ENCODE results near the gene KCTD10. TPM values are rescaled to one million over a fixed set of nuclear protein-coding genes. Genes with fewer than 3 reads are reported as not detected.

KCTD10 gene
- total RNA-seq, 4 donors from 2014 or later: 58.6 to 77.7 (median 67.2) TPM

DNA sequence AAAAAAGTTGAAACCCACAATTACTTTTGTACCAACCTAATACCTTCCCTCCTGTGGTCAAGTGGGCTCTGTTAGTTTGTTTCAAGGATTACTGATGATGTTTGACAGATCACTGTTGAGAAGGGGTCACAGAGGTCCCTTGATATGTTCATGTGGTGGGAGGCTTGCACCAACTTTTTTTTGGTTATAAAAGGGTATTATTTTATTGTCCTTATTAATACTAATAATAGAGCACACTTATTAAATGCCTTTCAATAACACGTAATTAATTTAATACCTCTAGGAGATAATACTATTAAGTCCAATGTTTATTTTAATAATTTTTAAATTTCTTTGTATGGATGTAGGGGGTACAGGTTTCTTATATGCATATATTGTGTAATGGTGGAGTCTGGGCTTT is 4.8 kb upstream of the KCTD10 start:
- no peak for TF ChIP-seq POLR2A (IDR thresholded peaks at IDR 0.05)
- no peak for TF ChIP-seq EP300 (IDR thresholded peaks at IDR 0.05)
- TF ChIP-seq, protein P1, sequence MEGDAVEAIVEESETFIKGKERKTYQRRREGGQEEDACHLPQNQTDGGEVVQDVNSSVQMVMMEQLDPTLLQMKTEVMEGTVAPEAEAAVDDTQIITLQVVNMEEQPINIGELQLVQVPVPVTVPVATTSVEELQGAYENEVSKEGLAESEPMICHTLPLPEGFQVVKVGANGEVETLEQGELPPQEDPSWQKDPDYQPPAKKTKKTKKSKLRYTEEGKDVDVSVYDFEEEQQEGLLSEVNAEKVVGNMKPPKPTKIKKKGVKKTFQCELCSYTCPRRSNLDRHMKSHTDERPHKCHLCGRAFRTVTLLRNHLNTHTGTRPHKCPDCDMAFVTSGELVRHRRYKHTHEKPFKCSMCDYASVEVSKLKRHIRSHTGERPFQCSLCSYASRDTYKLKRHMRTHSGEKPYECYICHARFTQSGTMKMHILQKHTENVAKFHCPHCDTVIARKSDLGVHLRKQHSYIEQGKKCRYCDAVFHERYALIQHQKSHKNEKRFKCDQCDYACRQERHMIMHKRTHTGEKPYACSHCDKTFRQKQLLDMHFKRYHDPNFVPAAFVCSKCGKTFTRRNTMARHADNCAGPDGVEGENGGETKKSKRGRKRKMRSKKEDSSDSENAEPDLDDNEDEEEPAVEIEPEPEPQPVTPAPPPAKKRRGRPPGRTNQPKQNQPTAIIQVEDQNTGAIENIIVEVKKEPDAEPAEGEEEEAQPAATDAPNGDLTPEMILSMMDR (IDR thresholded peaks at IDR 0.05): no peak
- WGBS, 2 donors: 92 to 95% methylated on average over 1 of the region's 1 CpG
- Histone ChIP-seq H3K4me3 (no peak overlapping the region), H3K27ac (no peak overlapping the region), H3K36me3 (peaks cover 0 to 43% (median 31%) of the 10 kb centered on the region in 3 donors), H3K9me3 (no peaks in the 10 kb centered on the region), H3K27me3 (no peaks in the 10 kb centered on the region), H3K4me1 (peaks cover 5 to 23% (median 14%) of the 10 kb centered on the region in 4 donors)
- DNase-seq (ENCODE audit: low spot score in 2 of 2): no peak

DNA sequence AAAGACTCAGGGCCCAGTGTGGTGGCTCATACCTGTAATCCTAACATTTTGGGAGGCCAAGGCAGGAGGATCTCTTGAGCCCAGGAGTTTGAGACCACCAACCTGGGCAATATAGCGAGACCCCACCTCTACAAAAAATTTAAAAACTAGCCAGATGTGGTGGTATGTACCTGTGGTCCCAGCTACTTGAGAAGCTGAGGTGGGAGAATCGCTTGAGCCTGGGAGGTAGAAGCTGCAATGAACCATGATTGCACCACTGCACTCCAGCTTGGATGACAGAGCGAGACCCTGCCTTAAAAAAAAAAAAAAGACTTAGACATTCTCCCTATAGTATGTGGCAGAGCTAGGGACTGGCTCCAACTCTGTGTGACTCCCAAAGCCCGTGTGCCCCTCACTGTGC is 3.3 kb upstream of the KCTD10 start:
- 92 to 97% methylated on average over 4 of the region's 4 CpGs for WGBS, 2 donors
- peaks cover 0 to 28% (median 18%) of the 10 kb centered on the region in 3 donors for H3K36me3 ChIP-seq
- no peak for DNase-seq (ENCODE audit: low spot score in 2 of 2)
- no peak overlapping the region for H3K27ac ChIP-seq
- H3K9me3 ChIP-seq: no peaks in the 10 kb centered on the region
- TF ChIP-seq POLR2A (IDR thresholded peaks at IDR 0.05) (no peak), EP300 (IDR thresholded peaks at IDR 0.05) (no peak)
- TF ChIP-seq, protein P1 (IDR thresholded peaks at IDR 0.05): no peak
- H3K4me1 ChIP-seq: peaks cover 5 to 37% (median 25%) of the 10 kb centered on the region in 4 donors
- H3K27me3 ChIP-seq: no peaks in the 10 kb centered on the region
- H3K4me3 ChIP-seq: no peak overlapping the region

DNA sequence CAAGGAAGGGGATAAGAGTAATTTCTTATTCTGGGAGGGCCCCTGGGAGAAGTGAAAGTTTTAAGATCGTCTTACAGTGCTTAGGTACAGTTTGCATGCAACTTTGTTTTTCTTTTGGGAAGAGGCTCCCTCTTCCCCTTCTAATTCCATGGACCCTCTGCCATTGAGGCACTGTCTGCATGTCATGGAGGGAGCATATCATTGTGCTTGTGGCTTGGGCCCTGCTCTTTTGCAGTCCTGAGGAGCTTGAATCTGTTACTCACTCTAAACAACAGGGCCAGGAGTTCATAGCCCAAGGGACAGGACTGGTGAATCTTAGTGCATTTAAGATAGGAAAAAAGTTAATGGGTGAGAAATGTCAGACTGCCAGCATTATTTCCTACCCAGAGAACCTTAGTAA is 2.7 kb upstream of the KCTD10 start:
- TF ChIP-seq EP300 (IDR thresholded peaks at IDR 0.05) (no peak), POLR2A (IDR thresholded peaks at IDR 0.05) (no peak)
- TF ChIP-seq, protein P1 (IDR thresholded peaks at IDR 0.05): no peak
- 41 to 63% methylated on average over 1 of the region's 1 CpG for WGBS, 2 donors
- DNase-seq (ENCODE audit: low spot score in 2 of 2): no peak
- Histone ChIP-seq H3K36me3 (peaks cover 0 to 22% (median 13%) of the 10 kb centered on the region in 3 donors), H3K27me3 (no peaks in the 10 kb centered on the region), H3K27ac (no peak overlapping the region), H3K9me3 (no peaks in the 10 kb centered on the region), H3K4me1 (peaks cover 5 to 43% (median 28%) of the 10 kb centered on the region in 4 donors), H3K4me3 (no peak overlapping the region)

DNA sequence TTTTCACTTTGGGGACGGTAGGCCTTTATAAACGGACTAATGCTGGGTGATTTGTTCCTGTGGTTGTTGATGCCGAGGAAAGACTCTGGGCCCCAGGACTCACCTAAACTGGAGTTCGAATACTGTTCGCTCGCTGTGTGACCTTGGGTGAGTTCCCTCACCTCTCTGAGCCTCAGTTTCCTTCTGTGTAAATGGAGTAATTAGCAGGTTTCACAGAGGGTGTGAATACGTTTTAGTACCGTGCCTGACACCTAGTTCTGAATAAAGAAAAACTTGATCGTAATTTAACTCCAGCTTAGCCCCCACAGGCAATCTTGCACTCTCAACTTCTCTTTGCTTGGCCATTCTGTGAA is 839 bp upstream of the KCTD10 start:
- H3K4me1 ChIP-seq: peaks cover 5 to 60% (median 29%) of the 10 kb centered on the region in 4 donors
- 4 to 8% methylated on average over 9 of the region's 9 CpGs for WGBS, 2 donors
- H3K36me3 ChIP-seq: peaks cover 0 to 3% (median 0%) of the 10 kb centered on the region in 3 donors
- no peak for DNase-seq (ENCODE audit: low spot score in 2 of 2)
- no peaks in the 10 kb centered on the region for H3K9me3 ChIP-seq
- H3K27ac ChIP-seq: peak overlapping the region; percentile 91 to 98 (median 96)
- no peaks in the 10 kb centered on the region for H3K27me3 ChIP-seq
- TF ChIP-seq EP300 (IDR thresholded peaks at IDR 0.05) (no peak), POLR2A (IDR thresholded peaks at IDR 0.05) (no peak)
- H3K4me3 ChIP-seq: peak overlapping the region; percentile 68 to 95 (median 92)

DNA sequence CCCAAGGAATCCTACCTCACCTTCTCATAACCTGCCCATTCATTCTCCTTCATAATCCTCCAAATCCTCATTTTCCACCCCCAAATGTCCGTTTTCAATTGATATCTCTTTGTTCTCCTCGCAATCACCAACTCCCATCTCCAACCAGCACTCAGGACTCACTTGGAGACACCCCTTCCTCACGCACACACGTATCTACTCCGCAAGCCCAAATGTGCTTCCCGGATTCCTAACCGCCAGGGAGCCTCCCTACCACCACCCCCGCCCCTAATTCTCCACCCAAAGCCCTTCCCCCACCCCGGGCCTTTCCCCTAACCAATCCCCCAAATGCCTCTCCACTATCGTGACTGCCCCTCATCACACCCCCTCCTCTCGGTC is 304 bp downstream of the KCTD10 start:
- Histone ChIP-seq H3K9me3 (no peaks in the 10 kb centered on the region), H3K36me3 (peaks cover 0 to 3% (median 0%) of the 10 kb centered on the region in 3 donors), H3K27ac (peak overlapping the region; percentile 91 to 98 (median 96)), H3K4me1 (peaks cover 5 to 71% (median 29%) of the 10 kb centered on the region in 4 donors), H3K27me3 (no peaks in the 10 kb centered on the region), H3K4me3 (peak overlapping the region; percentile 68 to 95 (median 92))
- no peak for TF ChIP-seq POLR2A (IDR thresholded peaks at IDR 0.05)
- TF ChIP-seq, protein P1 (IDR thresholded peaks at IDR 0.05): no peak
- no peak for TF ChIP-seq EP300 (IDR thresholded peaks at IDR 0.05)
- no peak for DNase-seq (ENCODE audit: low spot score in 2 of 2)
- 0 to 1% methylated on average over 11 of the region's 11 CpGs for WGBS, 2 donors
